GM06990 (cell line): ENCODE results near the gene FBXO11.

ENCODE experiments used
- DNase-seq: peaks from one replicate; pipeline ENCODE4 v3.0.0-alpha.2; 2011; ENCODE audit not compliant: insufficient read length; ENCODE audit errors: extremely low read depth
- H3K27me3 ChIP-seq: replicated peaks from 2 replicates; pipeline ENCODE4 v1.6.0; 2011; ENCODE audit warnings: low read length; ENCODE audit not compliant: control insufficient read depth, insufficient read depth
- H3K36me3 ChIP-seq: 2 replicates; pipeline ENCODE4 v1.5.1; 2011; ENCODE audit warnings: low read length; ENCODE audit not compliant: control insufficient read depth, insufficient read depth
- H3K4me3 ChIP-seq: replicated peaks from 2 replicates; pipeline ENCODE4 v1.5.1; 2011; ENCODE audit warnings: low read depth, mild to moderate bottlenecking, control low read depth, low read length
- TF ChIP-seq, protein P1 (sequence below): IDR thresholded peaks from 2 replicates; pipeline ENCODE4 v1.5.1; 2011; ENCODE audit warnings: low read length, control low read depth, mild to moderate bottlenecking, inconsistent platforms; ENCODE audit not compliant: insufficient read depth, poor library complexity, severe bottlenecking

Gene FBXO11

DNA sequence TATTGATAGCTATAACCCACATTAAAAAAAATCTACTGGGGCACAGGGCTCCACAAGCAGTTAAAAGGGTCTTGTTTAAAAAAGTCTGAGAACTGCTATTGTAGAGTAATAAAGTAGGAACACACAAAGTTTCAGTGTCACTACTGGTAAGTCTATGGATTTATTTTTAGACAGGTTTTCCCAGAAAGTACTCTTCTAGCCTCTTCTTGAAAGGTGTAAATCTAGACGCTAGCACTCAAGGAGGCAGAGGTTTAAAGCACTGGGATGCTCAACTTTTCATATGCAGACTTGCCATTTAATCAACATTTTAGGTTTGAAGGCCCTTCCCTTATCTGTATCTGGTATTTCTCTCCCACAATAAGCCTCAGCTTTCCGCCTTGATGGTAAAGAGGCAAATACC is 33.4 kb downstream of the FBXO11 start:
- DNase-seq, result no peak
- no peaks in the 10 kb centered on the region for H3K27me3 ChIP-seq
- TF ChIP-seq, protein P1, sequence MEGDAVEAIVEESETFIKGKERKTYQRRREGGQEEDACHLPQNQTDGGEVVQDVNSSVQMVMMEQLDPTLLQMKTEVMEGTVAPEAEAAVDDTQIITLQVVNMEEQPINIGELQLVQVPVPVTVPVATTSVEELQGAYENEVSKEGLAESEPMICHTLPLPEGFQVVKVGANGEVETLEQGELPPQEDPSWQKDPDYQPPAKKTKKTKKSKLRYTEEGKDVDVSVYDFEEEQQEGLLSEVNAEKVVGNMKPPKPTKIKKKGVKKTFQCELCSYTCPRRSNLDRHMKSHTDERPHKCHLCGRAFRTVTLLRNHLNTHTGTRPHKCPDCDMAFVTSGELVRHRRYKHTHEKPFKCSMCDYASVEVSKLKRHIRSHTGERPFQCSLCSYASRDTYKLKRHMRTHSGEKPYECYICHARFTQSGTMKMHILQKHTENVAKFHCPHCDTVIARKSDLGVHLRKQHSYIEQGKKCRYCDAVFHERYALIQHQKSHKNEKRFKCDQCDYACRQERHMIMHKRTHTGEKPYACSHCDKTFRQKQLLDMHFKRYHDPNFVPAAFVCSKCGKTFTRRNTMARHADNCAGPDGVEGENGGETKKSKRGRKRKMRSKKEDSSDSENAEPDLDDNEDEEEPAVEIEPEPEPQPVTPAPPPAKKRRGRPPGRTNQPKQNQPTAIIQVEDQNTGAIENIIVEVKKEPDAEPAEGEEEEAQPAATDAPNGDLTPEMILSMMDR, result no peak
- peaks cover 4% of the 10 kb centered on the region; the same call in 1 of the 2 replicates for H3K36me3 ChIP-seq
- no peak overlapping the region for H3K4me3 ChIP-seq

DNA sequence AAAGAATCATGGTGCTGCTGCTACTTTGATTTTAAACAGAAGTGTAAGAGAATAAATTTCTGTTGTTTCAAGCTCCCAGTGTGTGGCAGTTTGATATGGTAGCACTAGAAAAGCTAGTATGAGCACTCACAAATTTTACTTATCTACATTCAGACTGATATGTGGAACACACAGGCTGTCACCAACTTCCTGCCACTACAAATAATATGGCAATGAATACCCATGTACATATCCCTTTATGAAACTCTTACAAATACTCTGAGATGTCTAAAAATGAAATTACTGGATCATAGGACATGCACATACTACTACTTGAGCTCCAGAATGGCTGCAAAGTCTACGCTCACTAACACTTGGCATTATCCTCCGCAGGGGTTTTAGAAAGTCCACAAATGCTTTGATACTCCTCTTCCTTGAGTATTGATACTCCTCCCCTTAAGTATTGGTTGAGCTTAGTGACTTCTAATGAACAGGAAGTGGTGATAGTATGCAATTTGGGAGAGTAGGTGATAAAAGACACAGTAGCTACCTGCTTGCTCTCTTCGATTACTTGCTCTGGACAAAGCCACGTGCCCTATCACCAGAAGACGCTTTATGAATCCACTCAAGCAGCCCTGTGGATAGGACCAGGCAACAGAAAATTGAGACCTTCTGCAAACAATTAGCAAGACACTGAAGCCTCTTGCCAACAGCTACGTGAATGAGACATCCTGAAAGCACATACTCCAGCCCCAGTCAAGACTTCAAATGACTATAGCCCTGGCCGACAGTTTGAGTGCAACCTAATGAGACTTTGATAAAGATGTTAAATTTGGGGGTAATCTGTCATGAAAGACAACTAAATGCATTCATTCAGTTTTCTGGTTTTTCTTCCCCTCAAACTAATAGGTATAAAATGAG is 35.4 kb downstream of the FBXO11 start:
- DNase-seq, result no peak
- TF ChIP-seq, protein P1, result no peak
- Histone ChIP-seq H3K27me3 (no peaks in the 10 kb centered on the region), H3K4me3 (no peak overlapping the region), H3K36me3 (peaks cover 3% of the 10 kb centered on the region; the same call in 1 of the 2 replicates)

DNA sequence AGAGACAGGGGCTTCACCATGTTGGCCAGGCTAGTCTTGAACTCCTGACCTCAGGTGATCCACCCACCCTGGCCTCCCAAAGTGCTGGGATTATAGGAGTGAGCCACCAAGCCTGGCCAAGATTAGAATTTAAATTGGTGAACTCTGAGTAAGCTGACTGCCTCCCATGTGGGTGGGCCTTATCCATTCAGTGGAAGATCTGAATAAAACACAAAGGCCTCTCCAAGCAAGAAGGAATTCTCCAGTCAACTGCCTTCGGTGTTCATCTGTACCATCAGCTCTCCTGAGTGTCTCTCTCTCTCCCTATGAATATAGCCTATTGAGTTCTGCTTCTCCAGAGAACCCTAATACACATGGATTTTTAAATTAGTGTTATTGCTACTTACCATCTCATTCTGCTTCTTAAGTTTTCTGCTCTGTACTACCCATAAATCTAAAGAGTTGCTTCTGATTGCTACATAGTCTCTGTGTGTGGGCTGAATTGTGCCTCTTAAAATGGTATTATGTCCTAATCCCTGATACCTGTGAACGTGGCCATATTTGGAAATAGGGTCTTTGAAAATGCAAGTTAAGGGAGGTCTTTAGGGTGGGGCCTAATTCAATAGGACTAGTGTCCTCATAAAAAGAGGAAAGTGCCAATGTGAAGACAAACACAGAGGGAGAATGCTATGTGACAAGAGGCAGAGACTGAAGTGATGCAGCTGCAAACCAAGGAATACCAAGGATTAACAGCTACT is 36.3 kb downstream of the FBXO11 start:
- Histone ChIP-seq H3K4me3 (no peak overlapping the region), H3K36me3 (peaks cover 3% of the 10 kb centered on the region; the same call in 1 of the 2 replicates), H3K27me3 (no peaks in the 10 kb centered on the region)
- TF ChIP-seq, protein P1, result no peak
- DNase-seq, result no peak

DNA sequence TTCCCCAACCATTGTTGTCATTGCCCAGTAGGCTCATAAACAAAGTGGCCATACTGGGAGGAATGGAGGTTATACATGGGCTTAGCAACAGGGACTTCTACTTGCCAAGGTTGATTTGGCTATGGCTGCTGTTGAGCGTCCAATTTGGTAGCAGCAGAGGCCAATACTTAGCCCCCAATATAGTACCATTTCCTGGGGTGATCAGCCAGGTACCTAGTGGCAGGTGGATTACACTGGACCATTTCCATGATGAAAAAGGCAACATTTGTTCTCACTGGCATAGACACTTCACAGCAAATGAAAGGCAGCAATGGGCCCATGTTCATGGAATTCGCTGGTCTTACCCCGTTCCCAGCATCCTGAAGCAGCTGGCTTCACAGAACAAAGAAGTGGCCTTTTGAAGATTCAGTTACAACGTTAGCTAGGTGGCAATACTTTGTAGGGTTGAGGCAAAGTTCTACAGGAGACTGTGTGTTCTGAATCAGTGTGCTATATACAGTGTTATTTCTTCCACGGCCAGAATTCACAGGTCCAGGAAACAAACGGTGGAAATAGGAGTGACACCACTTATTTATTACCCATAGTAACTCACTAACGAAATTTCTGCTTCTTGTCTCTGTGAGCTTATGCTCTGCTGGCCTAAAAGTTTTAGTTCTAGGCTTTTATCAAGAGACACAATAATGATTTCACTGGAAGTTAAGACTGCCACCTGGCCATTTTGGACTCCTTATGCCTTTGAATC is 37.5 kb downstream of the FBXO11 start:
- Histone ChIP-seq H3K36me3 (peaks cover 3% of the 10 kb centered on the region; the same call in 1 of the 2 replicates), H3K4me3 (no peak overlapping the region), H3K27me3 (no peaks in the 10 kb centered on the region)
- TF ChIP-seq, protein P1, result no peak
- DNase-seq, result no peak

DNA sequence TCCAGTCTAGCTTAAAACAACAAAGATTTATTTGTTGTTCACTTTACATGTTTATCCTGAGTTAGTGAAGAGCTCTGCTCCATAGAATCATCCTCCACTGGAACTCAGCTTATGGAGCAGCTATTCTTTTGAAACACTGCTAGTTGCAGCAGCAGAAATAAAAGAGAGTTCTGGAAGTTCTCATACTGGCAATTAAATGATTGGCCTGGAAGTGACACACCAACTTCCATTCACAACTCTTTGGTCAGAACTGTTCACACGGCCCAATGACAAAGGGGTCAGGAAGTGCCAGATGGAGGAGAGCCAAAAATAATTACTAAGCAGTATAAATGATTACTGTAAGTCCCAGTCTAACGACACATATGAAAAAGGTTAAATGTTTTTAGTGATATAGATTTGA is 39.1 kb downstream of the FBXO11 start:
- Histone ChIP-seq H3K4me3 (no peak overlapping the region), H3K27me3 (no peaks in the 10 kb centered on the region), H3K36me3 (no peaks in the 10 kb centered on the region)
- no peak for DNase-seq
- TF ChIP-seq, protein P1, result no peak
